Natural killer cell (primary cell): ENCODE measurements around the gene TPX2. TPM values are rescaled to one million over a fixed set of nuclear protein-coding genes. Genes with fewer than 3 reads are reported as not detected.

Experiments
- ATAC-seq, 3 donors: fragments of 150-1000 bp in 2 of 3; fragments of 200-7000 bp in 1 of 3; cut with Tn5 transposase; 1 replicate in 1 of 3; 2 replicates in 2 of 3; pipeline ENCODE4 v1.10.0; 2021; ENCODE audit warnings: mild to moderate bottlenecking in 2 of 3, moderate library complexity in 2 of 3
- DNase-seq, 2 donors: peaks; one replicate each; pipeline versions ENCODE4 v3.0.0 to v3.0.0-alpha.2; 2013 to 2021; ENCODE audit warnings: mixed read lengths in 1 of 2
- H3K27ac ChIP-seq: one replicate; pipeline ENCODE4 v1.5.1; 2013; ENCODE audit warnings: mild to moderate bottlenecking, low read length
- H3K27me3 ChIP-seq: one replicate; pipeline ENCODE4 v1.6.1; 2013; ENCODE audit warnings: low read length; ENCODE audit not compliant: control insufficient read depth, insufficient read depth
- H3K36me3 ChIP-seq: one replicate; pipeline ENCODE4 v1.6.1; 2013; ENCODE audit warnings: low read length; ENCODE audit not compliant: control insufficient read depth, insufficient read depth
- H3K4me1 ChIP-seq: one replicate; pipeline ENCODE4 v1.6.1; 2013; ENCODE audit warnings: low read length; ENCODE audit not compliant: control insufficient read depth, insufficient read depth
- H3K4me3 ChIP-seq: one replicate; pipeline ENCODE4 v1.5.1; 2013; ENCODE audit warnings: low read length
- H3K9me3 ChIP-seq: one replicate; pipeline ENCODE4 v1.6.1; 2013; ENCODE audit warnings: low read length; ENCODE audit not compliant: control insufficient read depth, insufficient read depth
- H3K27ac Mint-ChIP-seq, 2 donors: one replicate each; pipeline ENCODE4 v1.8.0; 2022; ENCODE audit warnings: mild to moderate bottlenecking in 2 of 2, mixed read lengths in 2 of 2, moderate library complexity in 1 of 2
- H3K27me3 Mint-ChIP-seq, 2 donors: one replicate each; pipeline ENCODE4 v1.8.0; 2022; ENCODE audit warnings: low read depth in 2 of 2, mixed read lengths in 2 of 2
- H3K36me3 Mint-ChIP-seq: one replicate; pipeline ENCODE4 v1.8.0; 2022; ENCODE audit warnings: mixed read lengths
- H3K4me1 Mint-ChIP-seq, 2 donors: one replicate each; pipeline ENCODE4 v1.8.0; 2022; ENCODE audit warnings: mixed read lengths in 2 of 2
- H3K4me3 Mint-ChIP-seq: one replicate; pipeline ENCODE4 v1.8.0; 2022; ENCODE audit warnings: mild to moderate bottlenecking, moderate library complexity, mixed read lengths
- H3K9me3 Mint-ChIP-seq, 2 donors: one replicate each; pipeline ENCODE4 v1.8.0; 2022; ENCODE audit warnings: mixed read lengths in 2 of 2
- WGBS: methylation state at CpG from one replicate; pipeline ENCODE4 v1.1.7; 2013; ENCODE audit warnings: missing lambda C conversion rate; ENCODE audit not compliant: insufficient coverage; 5-methylcytosine and 5-hydroxymethylcytosine counted together
- intact Hi-C: fragments of 100-400 bp; cut with micrococcal nuclease; formaldehyde crosslinking; loops from one replicate; pipeline ENCODE4 v1.14.2; 2022
- total RNA-seq, 4 donors: library from RNA; stranded (reverse); fragments of 120-200 nt in 1 of 4; gene quantifications; one replicate each; pipeline versions ENCODE4 v1.2.3 to v1.2.4, GENCODE V29; 2013 to 2022
- TF ChIP-seq, protein P1 (sequence below): fragments of 200-600 bp; IDR thresholded peaks from one replicate; pipeline ENCODE4 v1.8.0; 2022; ENCODE audit warnings: antibody characterized with exemption

The TPX2 gene
- total RNA-seq, 3 donors from 2014 or later (not counting 1 experiment from before 2014, with no cell fraction given) = 2.2 to 4.2 (median 2.2) TPM

DNA sequence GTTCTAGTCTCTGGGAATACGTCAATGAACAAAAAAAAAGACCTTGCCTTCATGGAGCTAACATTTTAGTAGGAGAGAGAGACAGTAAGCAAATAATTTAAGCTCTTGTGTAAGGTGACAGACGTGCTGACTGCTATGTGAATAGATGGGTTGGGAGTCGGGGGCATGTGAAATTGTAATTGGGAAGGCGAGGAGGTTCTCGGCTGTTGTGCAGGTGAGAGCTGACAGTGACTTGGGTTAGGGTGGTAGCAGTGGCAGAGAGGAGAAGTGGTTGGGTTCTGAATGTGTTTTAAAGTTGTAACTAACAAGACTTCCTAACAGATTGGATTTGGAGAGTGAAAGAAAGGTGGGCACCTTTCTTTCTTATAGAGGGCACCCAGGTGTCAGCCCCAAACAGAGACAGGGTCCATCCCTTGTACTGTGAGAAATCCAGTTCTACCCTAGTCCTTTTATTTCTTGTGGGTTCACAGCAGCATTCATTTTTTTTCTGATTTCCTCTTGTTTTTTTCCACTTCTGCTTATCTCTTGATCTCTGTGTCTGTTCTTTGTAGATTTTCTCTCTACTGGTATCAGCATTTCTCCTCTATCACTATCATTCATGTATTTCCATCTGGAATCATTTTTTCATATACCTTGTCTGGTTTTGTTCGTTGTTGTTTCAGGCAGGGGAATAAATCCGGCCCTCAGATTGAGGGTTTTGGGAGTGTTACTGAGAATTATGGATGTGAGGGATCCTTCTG, 64.6 kb downstream of the TPX2 start:
- 73% methylated on average over 7 of the region's 7 CpGs for WGBS
- Mint-ChIP-seq H3K4me1 (no peaks in the 10 kb centered on the region), H3K27me3 (no peaks in the 10 kb centered on the region)

DNA sequence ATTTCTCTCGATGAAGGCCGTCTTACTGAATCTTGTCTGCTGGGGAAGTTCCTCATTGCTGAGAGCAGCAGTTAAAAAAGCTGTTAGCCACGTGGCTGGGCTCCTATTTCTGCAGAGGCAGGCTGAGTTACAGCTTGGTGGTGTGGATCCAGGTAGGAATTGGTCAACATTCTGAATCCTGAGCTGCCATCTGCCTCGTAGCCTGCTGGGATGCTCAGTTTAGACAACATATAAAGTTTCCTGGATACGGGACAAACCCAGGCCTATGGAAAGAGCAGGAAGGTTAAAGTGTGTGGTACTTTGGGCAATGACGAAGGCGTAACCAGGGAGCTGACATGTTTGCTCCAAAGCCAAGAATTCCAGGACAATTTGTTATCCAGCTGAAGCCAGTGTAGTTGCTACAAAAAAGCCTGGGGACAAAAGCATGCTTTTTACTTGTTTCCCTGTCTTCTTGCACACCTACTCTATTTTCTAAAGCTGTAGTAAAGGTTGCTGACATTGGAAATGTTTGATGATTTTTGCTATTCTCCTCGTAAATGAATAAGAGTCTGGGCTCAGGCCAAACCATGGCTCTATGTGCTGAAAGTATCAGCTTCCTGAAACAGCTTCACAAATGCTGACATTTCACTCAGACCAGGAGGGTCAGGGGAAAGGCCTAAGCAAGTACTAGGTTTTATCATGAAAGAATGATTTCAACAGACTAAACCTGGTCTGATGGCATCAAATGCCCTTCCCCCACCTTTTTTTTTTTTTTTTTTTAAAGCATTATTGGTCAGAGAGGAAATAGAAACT, 67.7 kb downstream of the TPX2 start:
- DNase-seq (no peak), ATAC-seq (no peak)
- H3K9me3 Mint-ChIP-seq = no peaks in the 10 kb centered on the region

More for the DNA sequence above, 64.6 kb downstream of the TPX2 start:
- Histone ChIP-seq H3K9me3 (no peaks in the 10 kb centered on the region), H3K36me3 (no peaks in the 10 kb centered on the region), H3K4me1 (no peaks in the 10 kb centered on the region), H3K27me3 (no peaks in the 10 kb centered on the region), H3K27ac (no peak overlapping the region), H3K4me3 (no peak overlapping the region)
- TF ChIP-seq, protein P1, sequence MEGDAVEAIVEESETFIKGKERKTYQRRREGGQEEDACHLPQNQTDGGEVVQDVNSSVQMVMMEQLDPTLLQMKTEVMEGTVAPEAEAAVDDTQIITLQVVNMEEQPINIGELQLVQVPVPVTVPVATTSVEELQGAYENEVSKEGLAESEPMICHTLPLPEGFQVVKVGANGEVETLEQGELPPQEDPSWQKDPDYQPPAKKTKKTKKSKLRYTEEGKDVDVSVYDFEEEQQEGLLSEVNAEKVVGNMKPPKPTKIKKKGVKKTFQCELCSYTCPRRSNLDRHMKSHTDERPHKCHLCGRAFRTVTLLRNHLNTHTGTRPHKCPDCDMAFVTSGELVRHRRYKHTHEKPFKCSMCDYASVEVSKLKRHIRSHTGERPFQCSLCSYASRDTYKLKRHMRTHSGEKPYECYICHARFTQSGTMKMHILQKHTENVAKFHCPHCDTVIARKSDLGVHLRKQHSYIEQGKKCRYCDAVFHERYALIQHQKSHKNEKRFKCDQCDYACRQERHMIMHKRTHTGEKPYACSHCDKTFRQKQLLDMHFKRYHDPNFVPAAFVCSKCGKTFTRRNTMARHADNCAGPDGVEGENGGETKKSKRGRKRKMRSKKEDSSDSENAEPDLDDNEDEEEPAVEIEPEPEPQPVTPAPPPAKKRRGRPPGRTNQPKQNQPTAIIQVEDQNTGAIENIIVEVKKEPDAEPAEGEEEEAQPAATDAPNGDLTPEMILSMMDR = no peak
- intact Hi-C loops = no loop called here
- DNase-seq = no peak
- no peak overlapping the region for H3K4me3 Mint-ChIP-seq
- no peak for ATAC-seq
- H3K36me3 Mint-ChIP-seq = no peaks in the 10 kb centered on the region
- H3K9me3 Mint-ChIP-seq = no peaks in the 10 kb centered on the region
- H3K27ac Mint-ChIP-seq = no peak overlapping the region

DNA sequence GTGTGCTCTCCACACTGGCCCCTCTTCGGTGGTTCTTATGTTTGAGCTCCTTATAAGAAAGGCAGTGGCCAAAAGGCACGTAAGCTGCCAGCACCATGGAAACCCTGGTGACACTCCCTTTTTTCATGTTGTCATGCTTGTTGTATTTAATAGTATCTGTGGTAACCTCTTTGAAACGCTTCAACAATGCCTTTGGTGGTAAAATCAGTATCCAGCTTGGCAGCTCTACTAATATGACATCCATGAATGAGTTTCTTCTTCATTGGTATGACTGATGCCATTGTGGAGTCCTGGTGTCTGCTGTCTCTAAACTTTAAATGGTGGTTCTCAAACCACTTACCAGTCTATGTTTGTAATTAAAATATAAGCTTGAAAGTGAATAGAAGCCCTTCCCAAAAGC, 69.4 kb downstream of the TPX2 start:
- Histone ChIP-seq H3K4me3 (no peak overlapping the region), H3K27ac (no peak overlapping the region), H3K4me1 (no peaks in the 10 kb centered on the region), H3K36me3 (no peaks in the 10 kb centered on the region), H3K27me3 (no peaks in the 10 kb centered on the region), H3K9me3 (no peaks in the 10 kb centered on the region)
- no peak overlapping the region for H3K4me3 Mint-ChIP-seq
- intact Hi-C loops = no loop called here
- no peak overlapping the region for H3K27ac Mint-ChIP-seq
- TF ChIP-seq, protein P1 = no peak
- ATAC-seq = no peak
- no peaks in the 10 kb centered on the region for H3K4me1 Mint-ChIP-seq
- 95% methylated on average over 3 of the region's 3 CpGs for WGBS
- no peak for DNase-seq
- no peaks in the 10 kb centered on the region for H3K9me3 Mint-ChIP-seq
- H3K27me3 Mint-ChIP-seq = no peaks in the 10 kb centered on the region
- H3K36me3 Mint-ChIP-seq = no peaks in the 10 kb centered on the region

More for the DNA sequence above, 67.7 kb downstream of the TPX2 start:
- no peaks in the 10 kb centered on the region for H3K36me3 Mint-ChIP-seq
- H3K36me3 ChIP-seq = no peaks in the 10 kb centered on the region
- H3K9me3 ChIP-seq = no peaks in the 10 kb centered on the region
- WGBS = 73% methylated on average over 8 of the region's 8 CpGs
- no peak overlapping the region for H3K27ac Mint-ChIP-seq
- no peak overlapping the region for H3K4me3 Mint-ChIP-seq
- no peaks in the 10 kb centered on the region for H3K27me3 ChIP-seq
- TF ChIP-seq, protein P1 = no peak
- intact Hi-C loops = no loop called here
- no peak overlapping the region for H3K4me3 ChIP-seq
- H3K4me1 Mint-ChIP-seq = no peaks in the 10 kb centered on the region
- no peaks in the 10 kb centered on the region for H3K27me3 Mint-ChIP-seq
- H3K4me1 ChIP-seq = no peaks in the 10 kb centered on the region
- H3K27ac ChIP-seq = no peak overlapping the region
